Mesodermal cell (in vitro differentiated cells): Measurements from ENCODE around the gene LY6G5C. TPM values are rescaled to one million over a fixed set of nuclear protein-coding genes. Genes with fewer than 3 reads are reported as not detected.

Experiments used
- H3K27ac ChIP-seq: 2 replicates; pipeline ENCODE4 v1.7.0; 2013; ENCODE audit warnings: mild to moderate bottlenecking, low read depth, low read length, moderate library complexity; ENCODE audit not compliant: severe bottlenecking
- H3K36me3 ChIP-seq: 2 replicates; pipeline ENCODE4 v1.7.1; 2013; ENCODE audit warnings: mild to moderate bottlenecking, low read length, moderate library complexity; ENCODE audit not compliant: control insufficient read depth, insufficient read depth
- H3K4me1 ChIP-seq: one replicate; pipeline ENCODE4 v1.7.1; 2013; ENCODE audit warnings: mild to moderate bottlenecking, low read length; ENCODE audit not compliant: insufficient read depth, control insufficient read depth, poor library complexity, severe bottlenecking
- H3K4me3 ChIP-seq: 2 replicates; pipeline ENCODE4 v1.7.0; 2013; ENCODE audit warnings: low read length, control low read depth, mild to moderate bottlenecking; ENCODE audit not compliant: insufficient read depth, poor library complexity, severe bottlenecking; ENCODE audit errors: extremely low read depth
- H3K9me3 ChIP-seq: 2 replicates; pipeline ENCODE4 v1.7.1; 2013; ENCODE audit warnings: mild to moderate bottlenecking, low read length, moderate library complexity; ENCODE audit not compliant: control insufficient read depth
- WGBS, 2 experiments: methylation state at CpG; one replicate each; pipeline ENCODE4 v1.1.5; 2013; ENCODE audit warnings: missing lambda C conversion rate in 2 of 2; ENCODE audit not compliant: insufficient coverage in 2 of 2; 5-methylcytosine and 5-hydroxymethylcytosine counted together
- polyA plus RNA-seq, 2 experiments: library from polyadenylated mRNA; stranded (reverse); fragments of 50-300 nt; gene quantifications; one replicate each; pipeline ENCODE4 v1.2.3, GENCODE V29; 2013

LY6G5C gene, protein sequence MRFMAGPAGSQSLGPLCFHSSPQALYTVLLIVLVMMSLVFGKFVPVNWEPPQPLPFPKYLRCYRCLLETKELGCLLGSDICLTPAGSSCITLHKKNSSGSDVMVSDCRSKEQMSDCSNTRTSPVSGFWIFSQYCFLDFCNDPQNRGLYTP
- polyA plus RNA-seq (2013, experiment 1 of 2), result 3.1 TPM
- 3.4 TPM for polyA plus RNA-seq (2013, experiment 2 of 2)

DNA sequence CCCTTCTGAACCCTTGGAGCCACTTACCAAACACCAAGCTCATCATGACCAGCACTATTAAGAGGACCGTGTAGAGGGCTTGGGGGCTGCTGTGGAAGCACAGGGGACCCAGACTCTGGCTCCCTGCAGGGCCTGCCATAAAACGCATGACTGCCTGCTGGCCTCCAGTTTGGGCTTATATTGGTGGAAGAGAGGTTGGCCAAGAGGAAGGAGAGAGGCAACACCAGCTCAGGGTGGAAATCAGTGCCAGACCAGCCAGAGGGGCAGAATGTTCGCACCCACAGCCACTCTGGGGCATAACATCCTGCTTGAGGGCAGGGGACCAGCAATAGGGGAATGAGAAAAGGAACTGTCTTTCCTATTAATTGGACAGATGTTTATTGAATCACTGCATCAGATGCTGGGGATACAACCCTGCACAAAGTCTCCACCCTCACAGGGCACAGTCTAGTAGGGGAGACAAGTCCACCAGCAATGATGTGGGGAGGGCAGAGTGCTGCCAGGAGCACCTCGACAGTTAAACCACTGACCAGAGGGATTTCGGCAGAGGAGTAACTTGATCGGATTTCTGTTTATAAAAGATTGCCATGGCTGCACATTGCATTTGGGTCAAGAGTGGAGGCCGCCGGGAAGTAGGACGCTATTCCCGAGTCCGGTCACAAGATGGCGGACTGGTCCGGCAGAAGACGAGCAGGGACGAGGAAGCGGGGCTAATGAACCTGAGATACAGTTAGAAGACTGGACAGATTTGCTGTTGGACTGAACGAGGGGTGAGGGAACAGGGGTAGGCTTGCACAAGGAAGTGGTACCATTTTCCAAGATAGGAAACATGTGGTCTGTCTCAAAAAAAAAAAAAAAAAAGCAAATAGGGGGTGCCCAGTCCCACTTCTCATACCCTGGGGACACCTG, at the start of gene LY6G5C:
Gene LY6G5C (minus strand): TSS at position 842 of the 909 bp plus-strand sequence. CDS start 694 bp downstream, at position 148.
- Histone ChIP-seq H3K36me3 (peaks cover under 1% of the 10 kb centered on the region), H3K27ac (peak within 1 kb of the TSS; percentile 13), H3K4me1 (peaks cover 10% of the 10 kb centered on the region), H3K9me3 (no peaks in the 10 kb centered on the region), H3K4me3 (peak within 1 kb of the TSS; percentile 35)
- WGBS, 2 experiments, result 6 to 8% methylated on average over 15 to 16 of the region's 17 CpGs

DNA sequence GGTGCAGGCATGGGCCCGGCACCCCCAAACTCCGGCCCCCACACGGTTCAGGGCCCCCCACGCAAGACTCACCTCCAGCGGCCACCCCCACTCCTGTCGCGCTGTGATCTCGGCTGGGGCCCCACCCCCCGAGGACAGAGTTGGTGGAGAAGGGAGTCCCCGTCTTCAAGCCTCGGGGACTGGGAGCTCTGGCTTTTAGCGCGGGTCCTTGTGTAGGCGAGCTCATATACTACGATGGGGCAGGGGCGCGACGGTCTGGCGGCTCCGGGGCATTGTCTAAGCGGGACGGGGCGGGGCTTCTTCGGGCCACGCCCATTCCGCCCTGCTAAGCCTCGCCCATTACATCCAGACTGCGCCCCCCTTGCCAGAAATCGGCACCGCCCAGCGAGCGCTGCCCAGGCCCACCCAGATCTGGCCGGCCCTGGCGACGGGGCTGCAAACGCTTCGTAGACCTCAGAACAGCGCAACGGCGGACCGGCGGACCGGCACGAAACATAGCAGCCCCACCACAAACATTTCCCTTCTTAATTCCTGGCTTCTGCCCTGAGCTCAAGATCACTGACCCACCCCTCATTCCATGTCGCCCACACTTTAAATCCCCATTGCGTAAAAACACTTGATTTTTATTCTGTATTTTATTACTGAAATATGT, 49.2 kb upstream of the LY6G5C start:
- H3K4me3 ChIP-seq, result peak overlapping the region; percentile 94
- 0 to 1% methylated on average over 26 to 34 of the region's 46 CpGs for WGBS, 2 experiments
- peaks cover 30% of the 10 kb centered on the region for H3K4me1 ChIP-seq
- peak overlapping the region; percentile 94 for H3K27ac ChIP-seq
- no peaks in the 10 kb centered on the region for H3K9me3 ChIP-seq
- H3K36me3 ChIP-seq, result peaks cover 79% of the 10 kb centered on the region

DNA sequence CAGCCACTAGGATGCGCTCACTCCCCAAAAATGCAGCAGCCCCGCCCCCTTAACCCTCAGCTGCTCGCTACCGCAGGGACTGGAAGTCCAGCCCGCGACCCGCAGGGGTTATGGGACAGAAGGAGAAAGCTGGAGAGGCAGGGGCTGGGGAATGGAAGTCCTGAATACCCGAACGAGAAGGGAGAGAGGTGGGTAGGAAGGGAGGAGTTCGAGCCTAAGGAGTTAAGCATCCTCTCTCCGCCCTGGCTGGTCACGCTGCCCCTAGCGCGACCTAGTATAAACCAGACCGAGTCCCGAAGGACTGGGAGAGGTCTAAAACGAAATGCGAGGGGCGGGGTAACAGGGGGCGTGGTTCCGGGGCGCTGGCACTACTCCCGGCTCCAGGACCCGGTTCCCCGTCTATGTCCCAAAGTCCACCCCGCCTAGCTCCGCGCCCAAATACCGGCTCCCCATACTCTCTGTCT, 48.7 kb upstream of the LY6G5C start:
- H3K4me1 ChIP-seq, result peaks cover 30% of the 10 kb centered on the region

DNA sequence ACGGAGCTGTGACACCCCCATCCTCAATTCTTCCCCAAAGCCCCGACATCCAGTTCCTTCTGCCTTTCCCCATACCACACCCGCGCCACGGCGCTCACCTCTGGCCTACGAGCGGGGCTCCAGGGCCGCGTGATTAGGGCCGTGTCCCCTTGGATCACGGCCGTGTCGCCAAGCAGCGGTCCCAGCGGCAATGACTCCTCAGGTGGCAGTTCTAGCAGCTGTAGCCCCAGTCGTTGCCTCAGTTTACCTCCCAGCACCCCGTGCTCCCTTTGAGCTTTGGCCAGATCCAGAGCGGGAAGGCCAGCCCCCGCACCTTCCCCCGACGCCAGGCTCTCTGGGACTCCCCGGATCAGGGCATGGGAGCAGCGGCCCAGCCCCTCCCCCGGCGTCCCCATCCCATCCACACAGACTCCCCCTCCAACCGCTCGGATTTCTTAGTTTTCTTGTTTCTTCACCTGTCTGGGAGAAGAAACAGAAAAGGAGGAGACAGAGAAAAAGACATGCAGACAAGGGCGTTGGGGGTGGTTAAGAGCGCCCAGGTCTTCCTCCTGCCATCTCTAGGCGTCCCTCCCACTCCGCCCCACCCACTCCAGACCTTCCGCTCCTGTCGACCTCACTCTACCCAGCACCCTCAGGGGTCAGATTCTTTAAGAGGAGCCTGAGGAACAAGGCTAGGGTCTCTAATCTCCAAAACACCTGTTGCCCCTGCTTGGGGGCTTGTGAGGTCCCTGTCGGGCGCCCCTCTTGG, 48.1 kb upstream of the LY6G5C start, which contains the start of gene DDAH2:
Gene DDAH2 (minus strand): TSS at position 533 of the 748 bp plus-strand sequence. CDS start 138 bp downstream, at position 395.
- peak within 1 kb of the TSS; percentile 94 for H3K27ac ChIP-seq
- no peaks in the 10 kb centered on the region for H3K9me3 ChIP-seq
- H3K4me3 ChIP-seq, result peak within 1 kb of the TSS; percentile 94
- 56 to 61% methylated on average over 26 to 28 of the region's 36 CpGs for WGBS, 2 experiments
- H3K36me3 ChIP-seq, result peaks cover 79% of the 10 kb centered on the region
- peaks cover 30% of the 10 kb centered on the region for H3K4me1 ChIP-seq

More for the DNA sequence above, 48.7 kb upstream of the LY6G5C start:
- 0% methylated on average over 13 to 18 of the region's 29 CpGs for WGBS, 2 experiments
- peaks cover 84% of the 10 kb centered on the region for H3K36me3 ChIP-seq
- peak overlapping the region; percentile 94 for H3K4me3 ChIP-seq
- H3K9me3 ChIP-seq, result no peaks in the 10 kb centered on the region
- H3K27ac ChIP-seq, result peak overlapping the region; percentile 94

DNA sequence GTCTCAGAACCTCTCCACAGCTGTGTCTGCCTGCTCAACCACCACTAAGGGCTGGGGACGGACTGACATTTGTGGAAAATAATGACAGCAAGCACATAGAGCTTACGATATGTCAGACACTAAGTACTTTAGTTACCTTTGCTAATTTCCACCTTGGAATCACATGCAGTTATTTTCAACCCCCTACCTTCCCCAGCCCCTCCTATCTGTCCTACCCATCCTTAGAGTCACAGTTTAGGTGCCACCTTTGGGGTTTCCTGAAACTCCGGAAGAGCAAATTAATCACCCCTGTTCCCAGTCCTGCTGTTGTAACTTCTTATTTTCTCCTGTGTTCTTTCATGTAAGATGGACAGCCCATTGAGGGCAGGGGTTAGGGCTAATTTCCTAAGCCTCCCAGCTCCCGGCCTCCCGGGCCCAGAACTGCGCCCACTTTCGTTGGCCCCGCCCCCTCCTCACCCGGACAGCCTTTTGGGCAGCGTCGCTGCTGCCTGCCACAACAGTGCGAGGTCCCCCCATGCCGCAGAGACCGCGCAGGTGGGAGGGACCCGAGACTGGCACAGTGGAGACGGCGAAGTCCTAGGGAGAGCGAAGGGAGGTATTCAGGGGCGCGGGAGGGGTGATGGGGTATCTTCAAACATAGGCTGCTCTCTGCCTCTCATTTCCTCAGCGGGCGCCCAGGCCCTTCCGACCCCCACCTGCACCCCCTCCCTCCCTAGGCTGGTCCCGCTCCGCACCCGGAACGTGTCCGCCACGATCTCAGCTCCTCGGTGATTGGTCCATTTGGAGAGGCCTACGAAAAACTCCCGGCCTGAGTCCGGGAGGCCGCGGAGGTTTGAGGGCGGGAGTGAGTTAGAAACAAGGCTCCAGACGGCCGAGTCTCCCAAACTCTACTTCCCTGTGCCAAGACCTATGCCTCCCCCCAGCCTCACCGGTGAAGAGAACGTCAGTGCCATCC, 47.1 kb upstream of the LY6G5C start:
- Histone ChIP-seq H3K36me3 (peaks cover 71% of the 10 kb centered on the region), H3K4me3 (no peak overlapping the region), H3K9me3 (no peaks in the 10 kb centered on the region), H3K4me1 (peaks cover 24% of the 10 kb centered on the region), H3K27ac (no peak overlapping the region)
- 93 to 96% methylated on average over 32 to 35 of the region's 41 CpGs for WGBS, 2 experiments

DNA sequence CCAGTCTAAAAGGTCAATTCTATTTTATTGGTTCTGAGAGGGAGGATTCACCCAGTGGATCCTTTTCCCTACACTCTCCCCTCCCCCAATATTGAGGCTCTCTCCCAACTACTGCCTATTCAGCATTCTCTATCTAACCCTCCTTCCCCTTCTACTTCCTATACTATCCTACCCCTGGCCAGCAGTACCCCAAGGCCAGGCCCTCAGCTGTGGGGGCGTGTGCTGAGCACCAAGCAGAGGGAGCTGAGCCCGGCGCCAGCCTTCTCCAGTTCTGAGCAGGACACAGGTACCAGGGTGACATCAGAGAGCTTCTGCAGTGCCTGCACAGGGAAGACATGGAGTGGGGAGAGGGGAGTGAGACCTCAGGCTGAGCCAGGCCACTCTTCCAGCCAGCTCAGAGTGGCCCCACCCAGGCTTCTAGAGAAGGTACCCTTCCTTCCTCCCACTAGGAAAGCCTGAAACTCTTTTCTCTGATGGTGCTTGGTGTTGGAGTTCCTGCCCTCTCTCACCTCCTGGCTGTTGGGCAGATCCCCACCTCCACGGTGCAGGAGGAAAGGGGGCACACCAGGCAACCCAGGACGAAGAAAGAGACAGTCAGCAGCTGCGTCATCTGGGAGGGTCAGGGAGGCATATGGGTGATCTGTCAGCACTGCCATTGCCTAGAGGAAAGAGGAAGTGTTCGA, 46.3 kb upstream of the LY6G5C start:
- H3K4me3 ChIP-seq, result no peak overlapping the region

DNA sequence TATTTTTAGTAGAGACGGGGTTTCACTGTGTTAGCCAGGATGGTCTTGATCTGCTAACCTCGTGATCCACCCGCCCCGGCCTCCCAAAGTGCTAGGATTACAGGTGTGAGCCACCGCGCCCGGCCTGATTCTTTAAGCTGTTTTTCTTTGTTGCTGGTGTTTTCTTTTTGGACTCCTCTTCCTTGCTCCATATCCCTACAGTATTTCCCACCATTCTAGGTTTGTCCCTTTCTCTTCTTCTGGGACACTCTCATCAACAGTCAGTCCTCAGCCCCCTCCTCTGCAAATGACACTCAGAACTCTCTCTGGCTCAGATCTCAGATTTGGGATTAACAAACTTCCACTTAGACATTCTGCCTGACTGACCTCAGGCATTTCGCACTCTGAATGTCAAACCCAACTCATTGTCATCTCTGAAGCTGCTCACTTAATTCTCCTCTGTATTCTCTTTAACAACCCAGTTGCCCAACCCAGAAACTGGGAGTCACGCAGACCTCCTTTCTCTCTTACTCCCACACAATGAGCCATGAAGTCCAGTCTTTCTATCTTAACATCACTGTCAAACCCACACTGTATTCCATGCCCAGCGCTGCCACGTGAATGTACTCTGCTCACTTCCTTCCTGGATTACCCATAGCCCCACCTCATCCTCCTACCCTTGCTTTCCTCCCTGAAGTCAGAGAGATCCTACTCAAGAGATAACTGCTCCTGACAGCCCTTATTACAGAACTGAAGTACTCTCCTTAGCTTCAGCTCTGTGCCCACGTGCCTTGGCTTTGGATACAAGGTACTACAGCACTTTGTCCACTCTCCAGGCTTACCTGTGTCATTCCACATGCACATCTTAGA, 44.9 kb upstream of the LY6G5C start:
- WGBS, 2 experiments, result 92 to 94% methylated on average over 8 to 12 of the region's 12 CpGs
- Histone ChIP-seq H3K4me3 (no peak overlapping the region), H3K9me3 (no peaks in the 10 kb centered on the region), H3K27ac (no peak overlapping the region), H3K36me3 (peaks cover 49% of the 10 kb centered on the region), H3K4me1 (peaks cover 6% of the 10 kb centered on the region)

More for the DNA sequence above, 46.3 kb upstream of the LY6G5C start:
- Histone ChIP-seq H3K36me3 (peaks cover 64% of the 10 kb centered on the region), H3K9me3 (no peaks in the 10 kb centered on the region), H3K27ac (no peak overlapping the region), H3K4me1 (peaks cover 20% of the 10 kb centered on the region)
- 90 to 96% methylated on average over 2 to 5 of the region's 7 CpGs for WGBS, 2 experiments

DNA sequence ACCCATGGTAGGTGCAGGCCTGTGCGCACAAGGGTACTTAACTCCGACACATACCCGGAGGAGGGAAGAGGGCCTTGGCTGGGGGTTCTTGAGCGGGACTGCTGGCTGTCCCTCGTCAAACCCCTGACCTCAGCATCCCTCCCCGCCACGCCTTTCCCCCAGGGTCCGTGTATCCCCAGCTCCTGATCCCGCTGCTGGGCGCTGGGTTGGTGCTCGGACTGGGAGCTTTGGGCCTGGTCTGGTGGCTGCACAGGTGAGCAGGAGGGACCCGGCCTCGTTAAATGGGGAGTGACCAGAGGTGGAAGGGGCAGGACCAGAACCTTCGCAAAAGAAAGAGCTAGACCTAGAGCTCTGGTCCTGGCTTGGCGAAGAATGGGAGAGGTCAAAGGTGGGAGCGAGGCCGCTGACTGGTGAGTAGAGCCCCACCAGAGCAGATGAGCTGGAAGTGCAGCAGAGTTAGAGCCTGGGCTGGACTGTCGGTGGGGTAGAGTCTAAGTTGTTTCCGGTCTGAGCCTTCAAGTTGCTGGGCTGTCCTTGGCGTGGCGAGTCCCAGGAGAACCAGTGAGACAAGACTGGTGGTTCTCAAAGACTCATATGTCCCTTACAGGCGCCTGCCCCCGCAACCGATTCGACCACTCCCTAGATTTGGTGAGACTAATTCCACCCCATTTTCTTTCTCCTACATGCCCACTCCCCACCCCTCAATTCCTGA, 43.3 kb upstream of the LY6G5C start:
- Histone ChIP-seq H3K27ac (no peak overlapping the region), H3K9me3 (no peaks in the 10 kb centered on the region), H3K36me3 (peaks cover 47% of the 10 kb centered on the region), H3K4me1 (peaks cover 3% of the 10 kb centered on the region), H3K4me3 (no peak overlapping the region)
- 94 to 97% methylated on average over 23 to 24 of the region's 25 CpGs for WGBS, 2 experiments
